Urothelium cell line (cell line): ENCODE measurements around the gene MUC6.
"Not testable (repeated sequence)": the region's sequence is repeated elsewhere in the genome, so short reads cannot be mapped to it uniquely, and the experiment has no call there.

ENCODE experiments used
- DNase-seq: peaks from one replicate; pipeline ENCODE4 v3.0.0; 2011; ENCODE audit warnings: low spot score, mixed read lengths
- FAIRE-seq: peaks from 2 replicates; lab custom pipeline; 2011; peaks lifted over from hg19 to GRCh38; lab: Jason Lieb, UNC

Gene MUC6

DNA sequence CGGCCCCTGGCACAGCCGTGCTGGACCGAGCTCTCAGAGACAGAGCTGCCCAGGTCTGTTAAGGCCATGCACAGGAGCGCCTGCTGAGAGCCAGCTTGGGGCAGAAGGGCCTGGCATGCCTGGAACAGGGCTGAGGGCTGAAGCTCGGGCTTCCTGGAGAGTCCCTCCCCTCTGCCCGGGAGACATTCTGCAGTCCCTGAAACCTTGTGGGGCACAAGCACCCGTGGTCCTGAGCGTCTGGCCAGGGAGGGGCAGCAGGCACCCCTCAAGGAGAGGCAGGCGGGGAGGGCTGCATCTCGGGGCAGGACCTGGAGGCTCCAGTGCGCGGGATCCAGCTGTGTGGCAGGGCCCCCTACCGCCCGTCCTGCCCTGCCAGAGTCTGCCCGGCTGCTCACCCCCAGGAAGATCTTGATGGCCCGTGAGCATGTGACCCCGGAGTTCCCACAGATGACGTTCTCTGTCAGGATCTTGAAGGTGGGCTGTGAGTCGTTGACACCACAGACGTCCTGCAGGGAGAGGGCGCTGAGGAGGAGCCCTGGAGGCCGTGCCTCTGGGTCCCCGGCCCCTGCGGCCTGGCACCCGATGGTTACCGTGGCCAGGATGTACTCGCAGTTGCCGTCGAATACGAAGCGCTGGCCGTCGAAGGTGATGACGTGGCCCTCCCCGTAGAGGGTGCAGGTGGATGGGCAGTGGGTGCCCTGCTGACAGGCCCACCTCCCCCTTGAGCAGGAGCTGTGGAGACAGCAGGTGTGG is 10.9 kb downstream of the MUC6 start:
- no peak for DNase-seq
- no peak for FAIRE-seq

DNA sequence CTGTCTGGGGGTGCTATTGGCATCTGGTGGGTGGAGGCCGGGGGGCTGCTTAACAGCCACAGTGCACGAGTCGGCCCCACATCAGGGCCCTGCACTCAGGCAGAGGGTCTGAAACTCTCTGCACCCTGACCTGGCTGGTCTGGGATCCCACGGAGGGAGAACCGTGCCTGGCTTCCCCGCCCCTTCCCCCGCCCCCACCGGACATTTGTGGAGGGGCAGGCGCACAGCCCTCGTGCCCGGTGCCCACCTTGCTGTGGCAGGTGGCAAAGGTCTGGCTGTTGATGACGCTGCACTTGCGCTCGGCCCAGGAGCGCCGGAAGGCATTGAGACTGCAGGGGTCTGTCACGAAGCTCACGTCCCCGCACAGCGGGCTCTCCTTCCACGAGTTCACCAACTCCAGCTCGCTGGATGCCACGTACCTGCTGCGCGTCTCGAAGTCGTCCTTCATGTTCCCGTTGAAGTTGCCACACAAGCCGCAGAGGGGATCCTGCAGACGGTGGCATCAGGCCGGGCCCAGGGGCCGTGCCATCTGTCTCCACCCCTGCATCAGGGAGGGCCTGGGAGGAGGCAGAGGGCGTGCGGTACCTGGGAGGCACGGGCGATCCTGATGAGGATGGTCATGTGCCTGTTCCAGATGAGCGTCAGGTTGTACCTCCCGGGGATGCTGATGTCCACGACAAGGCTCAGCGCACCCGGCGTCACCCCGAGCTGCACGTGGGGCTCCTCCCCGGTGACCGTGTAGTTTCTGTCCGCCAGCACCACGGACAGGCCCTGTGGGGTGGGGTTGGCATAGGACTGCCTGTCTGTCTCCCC is 11.7 kb downstream of the MUC6 start:
- no peak for FAIRE-seq
- no peak for DNase-seq

DNA sequence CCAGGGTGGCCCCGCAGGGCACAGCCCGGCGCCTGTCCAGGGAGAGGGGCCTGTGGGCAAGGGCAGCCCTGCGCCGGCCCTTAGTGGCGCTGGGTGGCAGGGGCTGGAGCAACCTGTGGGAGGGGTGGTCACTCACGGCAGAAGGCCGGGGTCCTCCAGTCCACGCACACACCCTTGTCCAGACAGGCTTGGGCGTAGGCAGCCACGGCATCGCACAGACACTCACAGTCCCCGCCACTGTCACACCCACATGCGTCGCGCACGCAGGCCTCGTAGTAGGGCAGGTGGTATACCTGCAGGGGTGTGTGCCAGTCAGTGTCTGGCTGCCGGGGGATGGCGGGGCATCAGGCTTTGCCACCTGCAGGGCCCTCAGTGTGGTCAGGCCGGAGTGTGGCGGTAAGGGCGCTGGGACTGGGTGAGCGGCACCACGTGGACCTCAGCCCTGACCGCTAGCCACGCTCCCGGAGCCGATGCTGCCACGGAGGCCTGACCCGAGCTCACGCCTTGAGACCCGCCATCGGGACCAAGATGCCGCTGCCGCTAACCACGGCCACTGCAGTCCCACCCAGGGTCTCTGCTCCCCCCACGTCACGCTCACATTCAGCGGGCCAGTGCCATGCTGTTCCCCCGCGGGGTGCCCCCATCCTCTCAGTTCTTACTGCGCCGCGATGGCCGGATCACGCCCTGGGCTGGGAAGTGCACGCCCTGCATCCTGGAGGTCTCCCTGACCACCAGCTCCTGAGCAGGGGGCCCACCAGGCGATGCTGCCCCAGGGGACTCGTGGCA is 12.5 kb downstream of the MUC6 start:
- no peak for FAIRE-seq
- DNase-seq, result no peak

DNA sequence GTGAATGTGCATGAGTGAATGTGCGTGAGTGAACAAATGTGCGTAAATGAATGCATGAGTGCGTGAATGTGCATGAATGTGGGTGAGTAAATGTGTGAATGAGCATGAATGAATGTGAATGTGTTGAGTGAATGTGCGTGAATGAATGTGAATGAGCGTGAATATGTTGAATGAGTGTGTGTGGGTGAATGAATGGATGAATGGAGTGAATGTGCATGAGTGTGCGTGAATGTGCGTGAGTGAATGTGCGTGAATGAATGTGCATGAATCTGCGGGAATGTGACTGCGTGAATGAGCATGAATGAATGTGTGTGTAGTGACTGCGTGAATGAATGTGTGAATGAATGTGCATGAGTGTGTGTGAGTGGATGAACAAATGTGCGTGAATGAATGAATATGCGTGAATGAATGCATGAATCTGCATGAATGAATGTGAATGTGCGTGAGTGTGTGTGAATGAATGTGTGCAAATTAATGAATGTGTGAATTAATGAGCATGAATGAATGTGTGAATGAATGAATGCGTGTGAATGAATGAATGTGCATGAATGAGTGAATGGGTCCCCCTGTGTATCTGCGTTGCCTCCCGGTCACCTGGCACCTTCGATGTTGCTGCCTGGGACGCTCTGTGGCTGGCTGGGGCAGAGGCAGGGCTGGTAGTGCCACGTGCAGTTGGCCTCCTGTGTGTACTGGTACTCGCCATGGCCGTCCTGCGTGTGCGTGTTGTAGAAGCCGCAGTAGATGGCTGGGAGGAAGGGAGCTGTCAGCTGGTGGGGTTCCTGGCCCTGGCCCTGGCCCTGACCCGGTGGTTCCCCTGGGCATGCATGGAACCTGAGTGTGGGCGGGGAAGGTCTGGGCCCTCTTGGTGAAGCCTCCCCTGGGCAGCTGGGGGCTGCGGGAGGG is 13.4 kb downstream of the MUC6 start:
- peak; percentile 50 for FAIRE-seq
- DNase-seq, result no peak

DNA sequence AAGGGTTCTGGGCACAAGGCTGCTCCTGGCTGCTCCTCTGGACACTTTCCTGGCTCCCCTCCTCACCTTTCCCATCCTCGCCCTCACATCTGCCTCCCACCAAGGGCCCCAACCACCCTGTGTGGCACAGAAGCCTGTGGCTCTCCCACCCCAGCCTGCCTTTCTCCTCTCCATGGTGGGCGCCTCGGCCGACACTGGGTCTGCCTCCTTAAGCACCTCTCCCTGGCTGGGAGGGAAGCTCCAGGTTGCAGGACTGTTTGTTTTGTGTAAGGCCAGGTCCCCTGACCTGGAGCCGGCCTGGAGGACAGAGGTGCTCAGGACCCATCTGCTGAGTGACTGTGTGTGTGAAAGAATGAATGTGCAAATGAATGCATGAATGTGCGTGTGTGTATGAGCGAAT is 14.1 kb downstream of the MUC6 start:
- DNase-seq (no peak), FAIRE-seq (no peak)

DNA sequence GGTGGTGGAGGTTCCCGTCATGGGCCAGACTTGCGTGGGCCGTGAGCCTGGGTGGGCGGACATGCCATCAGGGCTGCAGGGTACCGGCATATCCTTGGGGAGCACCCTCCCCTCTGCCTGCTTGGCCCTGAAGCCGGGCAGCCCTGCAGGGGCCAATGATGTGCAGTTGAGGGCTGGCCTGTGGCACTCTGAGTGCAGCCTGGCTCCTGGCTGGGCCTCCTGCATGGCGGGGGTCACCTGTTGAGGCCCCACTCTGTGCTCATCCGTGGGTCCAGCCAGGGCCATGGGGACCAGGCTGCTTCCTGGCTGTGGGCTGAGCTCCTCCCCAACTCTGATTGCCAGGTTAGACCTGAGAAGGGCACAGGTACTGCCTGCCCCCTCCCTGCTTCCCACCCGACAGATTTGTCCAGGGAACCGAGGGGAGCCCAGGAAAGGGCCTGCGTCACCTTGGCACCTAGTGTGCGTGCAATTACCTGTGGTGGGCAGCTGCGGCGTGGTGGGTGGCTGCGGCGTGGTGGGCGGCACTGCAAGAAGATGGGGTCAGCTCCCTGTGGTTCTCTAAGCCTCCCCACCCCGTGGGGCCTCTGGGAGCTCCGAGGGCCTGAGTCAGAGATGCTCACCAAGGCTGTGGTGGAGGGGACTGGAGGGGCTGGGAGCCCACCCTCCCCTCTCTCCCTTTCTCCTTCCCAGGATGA is 16.2 kb downstream of the MUC6 start:
- no peak for DNase-seq
- FAIRE-seq, result no peak

DNA sequence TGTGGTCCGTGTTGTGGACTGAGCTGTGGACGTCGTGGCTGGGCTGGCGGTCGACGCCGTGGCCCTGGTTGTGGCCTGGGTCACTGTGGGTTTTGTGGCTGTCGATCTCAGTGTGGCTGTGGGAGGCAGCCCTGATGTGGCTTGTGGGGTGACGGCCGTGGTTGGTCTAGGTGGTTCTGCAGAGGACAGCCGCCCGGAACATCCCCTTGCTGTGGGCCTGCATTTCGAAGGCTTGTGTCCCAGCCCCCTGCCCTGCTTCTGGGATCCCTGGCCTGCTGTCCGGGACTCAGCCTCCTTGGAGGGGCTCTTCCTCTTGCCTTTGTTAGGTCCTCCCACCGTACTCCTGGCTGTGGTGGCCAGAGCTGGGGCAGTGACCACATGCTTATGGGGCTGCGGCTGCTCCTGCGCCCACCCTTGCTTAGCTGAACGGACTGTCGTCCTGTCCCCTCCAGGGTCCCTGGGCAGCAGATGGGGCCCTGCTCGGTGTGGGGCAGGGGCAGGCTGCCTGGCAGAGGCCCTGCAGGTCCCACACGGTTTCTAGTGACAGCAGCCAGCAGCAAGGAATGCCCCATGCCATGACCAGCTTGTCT is 17.1 kb downstream of the MUC6 start:
- no peak for FAIRE-seq
- no peak for DNase-seq

DNA sequence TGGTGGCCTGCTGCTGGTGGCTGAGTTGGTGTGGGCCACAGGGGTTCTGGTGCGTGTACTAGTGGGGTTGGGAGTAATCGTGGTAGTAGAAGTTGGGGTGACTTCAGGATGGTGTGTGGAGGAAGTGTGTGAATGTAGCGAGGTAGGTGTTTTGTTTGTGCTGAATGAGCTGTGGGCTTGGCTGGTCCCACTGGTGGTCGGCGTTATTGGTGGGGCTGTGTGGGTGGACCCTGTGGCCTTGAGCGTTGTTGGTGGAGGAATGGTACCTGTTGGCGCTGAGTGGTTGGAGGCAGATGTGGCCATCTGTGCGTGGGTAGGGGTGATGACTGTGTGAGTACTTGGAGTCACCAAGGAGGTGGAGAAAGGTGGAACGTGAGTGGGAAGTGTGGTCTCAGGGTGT is 18.4 kb downstream of the MUC6 start:
- FAIRE-seq (no peak), DNase-seq (no peak)

DNA sequence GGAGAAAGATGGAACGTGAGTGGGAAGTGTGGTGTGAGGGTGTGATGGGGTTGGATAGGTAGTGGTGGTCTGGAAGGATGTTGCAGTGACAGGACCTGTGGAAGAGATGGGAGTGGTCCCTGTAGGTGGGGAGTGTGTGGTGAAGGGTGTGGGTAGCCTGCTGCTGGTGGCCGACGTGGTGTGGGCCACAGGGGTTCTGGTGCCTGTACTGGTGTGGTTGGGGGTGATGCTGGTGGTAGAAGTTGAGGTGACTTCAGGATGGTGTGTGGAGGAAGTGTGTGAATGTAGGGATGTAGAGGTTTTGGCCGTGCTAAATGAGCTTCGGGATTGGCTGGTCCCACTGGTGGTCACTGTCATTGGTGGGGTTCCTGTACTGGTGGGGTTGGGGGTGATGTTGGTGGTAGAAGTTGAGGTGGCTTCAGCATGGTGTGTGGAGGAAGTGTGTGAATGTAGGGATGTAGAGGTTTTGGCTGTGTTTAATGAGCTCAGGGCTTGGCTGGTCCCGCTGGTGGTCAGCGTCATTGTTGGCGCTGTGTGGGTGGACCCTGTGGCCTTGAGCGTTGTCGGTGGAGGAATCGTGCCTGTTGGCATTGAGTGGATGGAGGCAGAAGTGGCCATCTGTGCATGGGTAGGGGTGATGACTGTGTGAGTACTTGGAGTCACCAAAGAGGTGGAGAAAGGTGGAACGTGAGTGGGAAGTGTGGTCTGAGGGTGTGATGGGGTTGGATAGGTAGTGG is 19.1 kb downstream of the MUC6 start:
- DNase-seq, result no peak
- no peak for FAIRE-seq

DNA sequence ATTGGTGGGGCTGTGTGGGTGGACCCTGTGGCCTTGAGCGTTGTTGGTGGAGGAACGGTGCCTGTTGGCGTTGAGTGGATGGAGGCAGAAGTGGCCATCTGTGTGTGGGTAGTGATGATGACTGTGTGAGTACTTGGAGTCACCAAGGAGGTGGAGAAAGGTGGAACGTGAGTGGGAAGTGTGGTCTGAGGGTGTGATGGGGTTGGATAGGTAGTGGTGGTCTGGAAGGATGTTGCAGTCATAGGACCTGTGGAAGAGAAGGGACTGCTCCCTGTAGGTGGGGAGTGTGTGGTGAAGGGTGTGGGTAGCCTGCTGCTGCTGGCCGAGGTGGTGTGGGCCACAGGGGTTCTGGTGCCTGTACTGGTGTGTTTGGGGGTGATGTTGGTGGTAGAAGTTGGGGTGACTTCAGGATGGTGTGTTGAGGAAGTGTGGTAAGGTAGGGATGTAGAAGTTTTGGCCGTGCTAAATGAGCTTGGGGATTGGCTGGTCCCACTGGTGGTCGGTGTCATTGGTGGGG is 19.9 kb downstream of the MUC6 start:
- not testable (repeated sequence) for DNase-seq
- FAIRE-seq, result peak; percentile 100

DNA sequence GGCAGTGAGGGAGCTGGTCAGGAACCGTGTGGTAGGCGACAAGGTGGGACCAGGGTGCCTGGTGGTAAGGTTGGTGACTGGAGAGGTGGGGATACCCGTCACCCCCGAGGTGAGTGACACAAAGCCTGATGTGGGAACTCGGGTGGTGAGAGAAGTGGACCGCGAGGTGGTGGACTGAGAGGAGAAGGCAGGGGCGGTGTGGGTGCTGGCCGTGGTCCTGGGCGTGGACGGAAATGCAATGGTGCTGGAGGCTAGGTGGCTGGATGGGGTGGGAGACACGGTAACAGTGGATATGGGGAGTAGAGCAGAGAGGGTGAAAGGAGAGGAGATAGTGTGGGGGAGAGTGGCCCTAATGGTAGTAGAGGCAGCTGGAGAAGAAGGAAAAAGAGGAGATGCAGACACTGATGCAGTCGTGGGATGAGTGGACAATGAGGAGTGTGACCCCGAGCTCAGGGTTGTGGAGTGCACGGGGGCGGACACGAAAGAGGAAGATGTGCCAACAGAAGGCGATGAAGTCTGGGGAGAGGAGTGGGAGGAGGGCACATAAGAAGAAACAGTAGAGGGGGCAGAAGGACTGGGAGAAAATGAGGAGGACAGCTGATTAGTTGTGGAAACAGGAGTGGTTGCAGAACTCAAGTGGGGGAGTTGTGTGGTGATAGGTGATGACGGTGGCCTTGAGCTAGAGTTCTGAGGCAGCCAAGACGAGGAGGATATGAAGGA is 20.5 kb downstream of the MUC6 start:
- DNase-seq, result no peak
- no peak for FAIRE-seq

DNA sequence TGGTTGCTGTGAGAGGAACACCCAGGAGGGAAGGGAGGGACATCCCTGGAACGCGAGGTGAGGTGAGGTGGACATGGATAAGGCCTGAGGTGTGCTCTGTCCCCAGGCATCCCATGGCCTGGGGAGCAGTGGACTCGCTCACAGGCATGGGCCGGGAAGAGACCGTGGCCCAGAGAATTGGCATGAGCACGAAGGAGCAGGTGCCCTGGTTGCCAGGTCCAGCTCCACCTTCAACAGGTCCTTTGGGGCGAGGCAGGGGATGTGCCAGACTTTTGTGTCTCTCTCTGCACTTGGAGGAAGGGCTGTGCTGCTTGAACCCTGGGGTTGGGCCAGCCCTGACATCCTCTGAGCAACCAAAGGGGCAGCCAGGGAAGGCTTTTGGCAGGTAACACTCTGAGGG is 21.5 kb downstream of the MUC6 start:
- DNase-seq (no peak), FAIRE-seq (no peak)

DNA sequence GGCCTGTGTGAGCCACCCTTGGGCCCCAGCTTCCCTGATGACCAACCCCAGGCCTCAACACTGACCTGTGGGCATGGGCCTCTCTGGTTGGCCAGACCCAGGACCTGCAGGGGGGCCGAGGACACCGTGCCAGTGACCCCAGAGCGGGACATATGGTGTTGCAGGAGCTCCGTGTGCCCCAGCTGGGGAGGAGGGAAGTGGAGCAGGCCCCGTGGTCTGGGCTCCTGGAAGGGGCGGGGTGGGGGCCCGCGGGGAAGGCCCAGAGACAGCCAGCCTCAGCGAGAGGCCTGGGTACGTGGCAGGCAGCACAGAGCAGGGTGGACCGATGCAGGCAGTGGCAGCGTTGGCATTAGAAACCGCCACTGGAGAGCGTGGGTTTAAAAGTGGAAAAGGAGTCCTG is 22.2 kb downstream of the MUC6 start:
- no peak for FAIRE-seq
- DNase-seq, result no peak

DNA sequence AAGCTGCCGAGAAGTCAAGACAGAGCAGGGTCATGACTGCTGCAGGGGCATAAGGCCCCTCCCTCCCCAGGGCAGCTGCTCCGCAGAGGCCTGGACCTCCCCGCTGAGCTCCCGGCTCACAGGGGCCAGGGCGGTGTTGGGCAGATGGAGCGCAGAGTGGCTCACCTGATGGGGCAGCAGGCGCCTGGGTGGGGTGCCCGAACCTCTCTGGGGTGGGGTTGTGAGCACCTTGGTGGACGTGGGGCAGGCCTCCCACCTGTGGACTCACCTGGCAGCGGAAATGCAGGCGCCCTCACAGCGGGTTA is 22.9 kb downstream of the MUC6 start:
- DNase-seq (no peak), FAIRE-seq (no peak)

DNA sequence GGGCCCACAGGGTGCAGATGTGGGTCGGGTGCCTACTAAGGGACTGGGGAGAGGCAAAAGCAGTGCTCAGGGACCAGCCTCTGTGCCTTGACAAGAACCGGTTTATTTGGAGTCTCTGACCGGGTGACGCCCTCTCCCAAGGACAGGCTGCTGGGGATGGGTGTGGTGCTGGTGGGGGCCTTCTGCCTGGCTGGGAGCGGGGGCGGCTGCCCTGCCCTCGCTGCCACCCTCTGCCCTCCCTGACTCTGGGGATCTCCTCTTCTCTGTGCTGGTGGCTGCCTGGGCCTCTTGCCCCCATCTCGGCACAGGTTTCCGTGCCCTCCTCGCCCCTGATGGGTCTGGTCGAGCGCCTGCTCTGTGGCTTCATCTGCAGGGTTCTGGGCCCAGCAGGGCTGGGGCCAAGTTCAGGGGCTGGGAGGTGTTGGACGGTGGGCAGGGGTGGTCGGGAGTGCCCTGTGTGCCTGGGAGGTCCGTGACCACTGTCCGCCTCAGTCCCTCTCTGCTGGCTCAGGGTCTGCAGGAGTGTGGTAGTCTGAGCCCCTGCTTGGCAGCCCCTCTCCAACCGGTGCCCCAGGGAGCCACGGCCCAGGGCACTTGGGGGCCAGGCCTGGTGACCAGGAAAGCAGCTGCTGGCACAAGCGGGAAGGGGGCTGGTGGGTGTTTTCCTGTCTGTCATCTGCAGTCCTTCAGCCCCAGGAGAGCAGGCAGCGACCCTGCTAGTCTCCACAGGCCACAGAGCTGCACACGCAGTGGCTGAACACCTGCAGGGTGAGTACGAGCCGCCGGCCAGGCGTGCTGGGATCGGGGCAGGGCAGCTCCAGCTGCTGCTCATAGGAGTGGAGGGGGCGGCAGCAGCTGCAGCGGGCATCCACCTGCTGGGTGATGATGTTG is 23.5 kb downstream of the MUC6 start:
- no peak for DNase-seq

DNA sequence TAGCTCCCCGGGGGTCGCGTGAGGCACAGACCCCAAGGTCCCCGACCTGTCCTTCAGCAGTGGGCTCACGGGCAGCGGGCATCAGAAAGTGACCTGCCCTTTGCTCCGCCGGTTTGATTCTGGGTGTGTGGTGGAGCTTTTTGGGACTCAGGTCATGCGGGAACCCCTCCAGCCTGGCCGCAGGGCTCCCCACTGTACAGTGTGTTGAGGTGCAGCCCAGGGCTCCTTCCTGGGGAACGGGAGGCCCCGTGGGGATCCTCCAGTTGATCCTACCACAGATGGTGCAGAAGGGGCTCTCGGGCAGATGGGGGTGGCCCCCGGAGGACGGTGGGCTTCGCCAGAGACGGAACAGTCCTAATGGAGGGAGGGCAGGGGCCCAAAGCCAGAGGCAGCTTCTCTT is 24.2 kb downstream of the MUC6 start:
- DNase-seq (no peak), FAIRE-seq (no peak)

More for the DNA sequence above, 23.5 kb downstream of the MUC6 start:
- no peak for FAIRE-seq

DNA sequence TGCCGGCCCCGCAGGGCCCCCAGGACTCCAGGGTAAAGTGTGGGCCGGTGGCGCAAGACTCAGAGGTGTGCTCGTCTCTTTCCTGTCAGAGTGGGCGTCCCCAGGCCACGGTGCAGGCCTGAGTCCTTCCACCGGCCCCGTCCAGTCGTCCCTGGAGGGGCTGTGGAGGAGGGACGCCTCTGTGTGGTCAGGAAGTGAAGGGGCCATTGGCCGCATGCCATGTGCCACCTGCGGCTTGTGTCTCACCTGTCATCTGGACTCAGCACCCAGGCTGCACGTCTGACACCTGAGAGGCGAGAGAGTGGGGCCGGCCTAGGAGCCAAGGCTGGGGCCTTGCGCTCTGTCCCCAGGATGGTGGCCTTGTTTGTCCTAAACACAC is 25.2 kb downstream of the MUC6 start:
- FAIRE-seq, result no peak
- DNase-seq, result no peak
